ENCODE measurements around the gene EDN2.
A peak's percentile ranks its signal among the peaks of the same experiment; 100 is the strongest.

The EDN2 gene

GRCh38 chr1:41435570-41436178 lies 48.8 kb downstream of the EDN2 start:
- no peak for DNase-seq

DNA sequence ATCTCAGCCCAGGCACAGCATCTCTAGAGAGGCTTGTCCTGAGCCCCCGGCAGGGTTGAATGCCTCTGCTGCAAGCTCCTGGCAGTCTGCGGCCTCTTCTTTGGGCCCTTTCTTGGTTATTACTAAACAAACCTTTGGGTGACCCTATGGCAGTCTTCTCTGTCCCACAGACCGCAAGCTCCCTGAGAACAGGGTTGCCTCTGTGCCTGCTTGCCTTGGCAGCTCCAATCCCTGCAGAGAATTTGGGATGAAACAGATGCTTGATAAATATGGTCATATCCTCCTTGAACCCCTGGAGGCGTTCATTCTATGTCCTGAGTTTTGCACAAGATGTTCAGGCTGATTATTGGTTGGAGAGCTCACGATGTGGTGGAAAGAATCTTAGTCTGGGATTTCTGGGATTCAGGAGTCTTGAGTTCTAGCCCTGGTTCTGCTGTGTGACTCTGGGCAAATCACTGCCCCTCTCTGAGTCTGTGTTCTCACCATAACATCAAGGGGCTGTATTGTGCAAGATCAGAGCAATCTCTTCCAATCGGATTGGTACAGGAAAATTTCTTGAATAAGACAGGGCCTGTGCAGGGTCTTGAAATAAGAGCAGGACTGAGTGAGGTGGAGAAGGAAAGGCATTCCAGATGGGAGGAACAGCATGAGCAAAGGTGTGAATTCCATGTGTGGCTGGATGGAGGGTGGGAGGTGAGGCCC lies 49.6 kb downstream of the EDN2 start:
- DNase-seq, result no peak

GRCh38 chr1:41434306-41434705 lies 50.2 kb downstream of the EDN2 start:
- no peak for DNase-seq

- no peak for DNase-seq
Measured at GRCh38 chr1:41433501-41433900, 51.0 kb downstream of the EDN2 start.

GRCh38 chr1:41432481-41433280 lies 51.8 kb downstream of the EDN2 start:
- DNase-seq, result peak; percentile 72

DNA sequence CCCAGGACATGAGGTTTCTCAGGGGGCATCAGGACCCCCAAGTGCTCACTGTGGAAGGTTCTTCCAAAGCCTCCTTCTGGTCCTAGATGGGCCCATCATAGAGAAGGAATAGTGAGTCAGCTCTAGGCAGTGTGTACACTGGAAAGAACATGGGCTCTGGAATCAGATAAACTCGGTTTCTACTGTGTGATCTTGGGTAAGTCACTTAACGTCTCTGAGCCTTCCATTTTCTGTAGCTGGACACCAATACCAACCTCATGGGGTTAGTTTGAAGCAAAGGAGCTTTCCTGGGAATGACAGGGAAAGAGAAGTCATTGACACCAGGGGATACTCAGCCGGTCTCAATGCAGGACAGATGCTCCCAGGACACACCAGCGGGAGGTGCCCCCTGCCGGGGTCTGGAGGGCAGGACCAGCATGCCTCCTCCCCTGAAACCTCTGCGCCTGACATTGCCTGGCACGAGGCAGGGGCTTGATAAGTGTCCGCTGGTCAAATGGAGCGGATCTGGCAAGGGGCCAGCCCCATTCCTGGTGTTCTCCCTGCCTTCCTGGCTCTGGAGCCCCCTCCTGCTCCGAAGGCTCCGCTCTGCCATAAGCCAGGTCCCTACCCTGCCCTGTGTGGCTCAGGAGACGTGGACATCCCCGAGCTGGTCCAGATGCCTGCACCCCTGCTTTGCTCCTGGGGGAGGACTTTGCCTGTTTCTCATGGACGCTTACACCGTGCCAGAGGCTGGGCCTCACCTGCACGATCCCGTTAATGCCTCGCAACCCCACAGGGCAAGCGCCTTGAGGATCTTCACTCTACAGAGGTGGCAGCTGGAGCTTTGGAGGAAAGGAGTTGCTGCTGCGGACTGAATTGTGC lies 52.8 kb downstream of the EDN2 start:
- no peak for DNase-seq

GRCh38 chr1:41430582-41430981 lies 53.9 kb downstream of the EDN2 start:
- no peak for DNase-seq

- DNase-seq, result no peak
Measured at GRCh38 chr1:41430069-41430468, 54.4 kb downstream of the EDN2 start.

- DNase-seq, result no peak
Measured at GRCh38 chr1:41429641-41430035, 54.8 kb downstream of the EDN2 start.

All from stimulated activated CD4-positive, alpha-beta T cell treated with anti-CD3 and anti-CD28 coated beads, Interleukin-4, amount 100 ng/mL, for 24 hours (primary cell).